CD8-positive, alpha-beta memory T cell (primary cell): ENCODE measurements around the gene POC1B. TPM values are rescaled to one million over a fixed set of nuclear protein-coding genes. Genes with fewer than 3 reads are reported as not detected.
"Not testable (repeated sequence)": the region's sequence is repeated elsewhere in the genome, so short reads cannot be mapped to it uniquely, and the experiment has no call there.

Experiments
- CTCF ChIA-PET: fragments of 350-600 bp; sonication (Branson Sonifier 250); formaldehyde crosslinking; loops from one replicate; lab custom pipeline; 2021; ENCODE audit warnings: antibody characterized with exemption; lab: Charles Lee
- POLR2A ChIA-PET: fragments of 350-600 bp; sonication (Branson Sonifier 250); formaldehyde crosslinking; loops from one replicate; lab custom pipeline; 2021; ENCODE audit warnings: antibody characterized with exemption; lab: Charles Lee
- DNase-seq, 5 donors: peaks; one replicate each; pipeline versions ENCODE4 v3.0.0 to v3.0.0-alpha.2; 2020 to 2022; ENCODE audit warnings: mixed read lengths in 1 of 5
- H3K27ac ChIP-seq: one replicate; pipeline ENCODE4 v1.7.0; 2013; ENCODE audit warnings: low read depth, mild to moderate bottlenecking, low read length, moderate library complexity
- H3K27me3 ChIP-seq: 2 replicates; pipeline ENCODE4 v1.7.0; 2013; ENCODE audit warnings: low read length, mild to moderate bottlenecking; ENCODE audit not compliant: insufficient read depth, poor library complexity, severe bottlenecking
- H3K36me3 ChIP-seq: 2 replicates; pipeline ENCODE4 v1.7.0; 2013; ENCODE audit warnings: mild to moderate bottlenecking, low read length, moderate library complexity; ENCODE audit not compliant: insufficient read depth
- H3K4me1 ChIP-seq: 2 replicates; pipeline ENCODE4 v1.7.0; 2013; ENCODE audit warnings: mild to moderate bottlenecking, low read length, moderate library complexity; ENCODE audit not compliant: insufficient read depth
- H3K4me3 ChIP-seq: 2 replicates; pipeline ENCODE4 v1.7.0; 2013; ENCODE audit warnings: mild to moderate bottlenecking, low read length
- H3K9me3 ChIP-seq: 2 replicates; pipeline ENCODE4 v1.7.0; 2013; ENCODE audit warnings: mild to moderate bottlenecking, low read length
- H3K27ac Mint-ChIP-seq, 8 donors: one replicate each; pipeline ENCODE4 v1.8.0; 2020 to 2021; ENCODE audit warnings: mixed read lengths in 8 of 8, mild to moderate bottlenecking in 6 of 8, inconsistent platforms in 3 of 8, moderate library complexity in 3 of 8
- H3K27me3 Mint-ChIP-seq, 2 donors: one replicate each; pipeline ENCODE4 v1.8.0; 2020 to 2021; ENCODE audit warnings: mixed read lengths in 2 of 2, mild to moderate bottlenecking in 1 of 2, moderate library complexity in 1 of 2
- H3K36me3 Mint-ChIP-seq, 3 donors: one replicate each; pipeline ENCODE4 v1.8.0; 2020 to 2021; ENCODE audit warnings: mixed read lengths in 3 of 3, inconsistent platforms in 1 of 3, mild to moderate bottlenecking in 1 of 3
- H3K4me1 Mint-ChIP-seq, 3 donors: one replicate each; pipeline ENCODE4 v1.8.0; 2020 to 2021; ENCODE audit warnings: mixed read lengths in 3 of 3, inconsistent platforms in 1 of 3, mild to moderate bottlenecking in 1 of 3
- H3K4me3 Mint-ChIP-seq, 7 donors: one replicate each; pipeline ENCODE4 v1.8.0; 2020 to 2021; ENCODE audit warnings: mixed read lengths in 7 of 7, mild to moderate bottlenecking in 6 of 7, moderate library complexity in 4 of 7, inconsistent platforms in 2 of 7
- H3K9me3 Mint-ChIP-seq, 5 donors: one replicate each; pipeline ENCODE4 v1.8.0; 2020 to 2022; ENCODE audit warnings: mixed read lengths in 5 of 5, mild to moderate bottlenecking in 3 of 5, moderate library complexity in 2 of 5, inconsistent platforms in 1 of 5
- polyA plus RNA-seq: library from polyadenylated mRNA; unstranded; fragments of 300-500 nt; fragmentation: Illumina TruSeq; gene quantifications from one replicate; pipeline ENCODE4 v1.2.3, GENCODE V29; 2021
- total RNA-seq, 2 experiments: library from RNA; stranded (reverse); gene quantifications; one replicate each; pipeline ENCODE4 v1.2.3, GENCODE V29; 2021

POC1B gene
- total and polyA plus RNA-seq, 3 experiments from 2014 or later, result 21.8 to 38.9 (median 22.6) TPM

GRCh38 chr12:89468648-89469326 lies 57.1 kb downstream of the POC1B start:
- Histone ChIP-seq H3K27ac (no peak overlapping the region), H3K4me3 (no peak overlapping the region), H3K4me1 (peaks cover 32% of the 10 kb centered on the region), H3K27me3 (no peaks in the 10 kb centered on the region), H3K9me3 (no peaks in the 10 kb centered on the region), H3K36me3 (no peaks in the 10 kb centered on the region)
- H3K36me3 Mint-ChIP-seq, result peaks cover 0 to 11% (median 0%) of the 10 kb centered on the region in 3 donors
- H3K4me1 Mint-ChIP-seq, result peaks cover 51 to 57% (median 56%) of the 10 kb centered on the region in 3 donors
- DNase-seq, result peak in 2 of 5 donors; percentile 22 to 45
- H3K27me3 Mint-ChIP-seq, result no peaks in the 10 kb centered on the region
- ChIA-PET CTCF (interaction anchor here (0.7 to 7.1 kb wide), 8 partner anchors 10 to 451 kb away, joined by 3 to 78 read pairs (median 4); partner anchors contain the start of genes GALNT4 and POC1B), POLR2A (interaction anchor here (1.0 to 2.1 kb wide), 2 partner anchors 56 to 59 kb away, joined by 3 to 9 read pairs; partner anchors contain the start of genes GALNT4 and POC1B)
- H3K27ac Mint-ChIP-seq, result peak overlapping the region; percentile 74 to 98 (median 90)
- peak overlapping the region; percentile 17 to 84 (median 73) for H3K4me3 Mint-ChIP-seq
- H3K9me3 Mint-ChIP-seq, result no peaks in the 10 kb centered on the region

- no peak overlapping the region for H3K4me3 ChIP-seq
- H3K27ac Mint-ChIP-seq, result peak overlapping the region in 6 of 8 donors; percentile 10 to 87 (median 42)
Measured at GRCh38 chr12:89468017-89468416, 57.8 kb downstream of the POC1B start.

GRCh38 chr12:89464974-89465592 lies 60.8 kb downstream of the POC1B start:
- DNase-seq, result no peak
- ChIA-PET POLR2A (no interaction called here), CTCF (no interaction called here)
- no peak overlapping the region for H3K27ac ChIP-seq
- no peaks in the 10 kb centered on the region for H3K27me3 Mint-ChIP-seq
- no peak overlapping the region for H3K4me3 ChIP-seq
- H3K36me3 Mint-ChIP-seq, result peaks cover 0 to 14% (median 5%) of the 10 kb centered on the region in 3 donors
- no peaks in the 10 kb centered on the region for H3K27me3 ChIP-seq
- peaks cover 44 to 56% (median 51%) of the 10 kb centered on the region in 3 donors for H3K4me1 Mint-ChIP-seq
- H3K4me3 Mint-ChIP-seq, result no peak overlapping the region
- H3K9me3 Mint-ChIP-seq, result no peaks in the 10 kb centered on the region
- peak overlapping the region in 1 of 8 donors; percentile 26 for H3K27ac Mint-ChIP-seq
- H3K4me1 ChIP-seq, result peaks cover 27% of the 10 kb centered on the region
- H3K9me3 ChIP-seq, result no peaks in the 10 kb centered on the region
- H3K36me3 ChIP-seq, result no peaks in the 10 kb centered on the region

More at GRCh38 chr12:89468017-89468416, 57.8 kb downstream of the POC1B start:
- Histone ChIP-seq H3K27ac (no peak overlapping the region), H3K4me1 (peaks cover 32% of the 10 kb centered on the region), H3K36me3 (no peaks in the 10 kb centered on the region), H3K27me3 (no peaks in the 10 kb centered on the region), H3K9me3 (no peaks in the 10 kb centered on the region)
- Mint-ChIP-seq H3K36me3 (peaks cover 0 to 13% (median 0%) of the 10 kb centered on the region in 3 donors), H3K4me1 (peaks cover 51 to 58% (median 56%) of the 10 kb centered on the region in 3 donors), H3K4me3 (peak overlapping the region; percentile 17 to 63 (median 35)), H3K9me3 (no peaks in the 10 kb centered on the region), H3K27me3 (no peaks in the 10 kb centered on the region)
- ChIA-PET CTCF (interaction anchor here (0.7 to 7.1 kb wide), 8 partner anchors 11 to 450 kb away, joined by 3 to 78 read pairs (median 4); partner anchors contain the start of genes GALNT4 and POC1B), POLR2A (interaction anchor here (1.0 to 2.1 kb wide), 2 partner anchors 57 to 60 kb away, joined by 3 to 9 read pairs; partner anchors contain the start of genes GALNT4 and POC1B)
- no peak for DNase-seq

GRCh38 chr12:89461649-89462612 lies 63.9 kb downstream of the POC1B start:
- CTCF ChIA-PET, result interaction anchor here (0.8 to 3.5 kb wide), 16 partner anchors 9 to 443 kb away, joined by 3 to 44 read pairs (median 4); partner anchors contain the start of genes DUSP6, GALNT4 and POC1B
- Histone ChIP-seq H3K9me3 (no peaks in the 10 kb centered on the region), H3K36me3 (no peaks in the 10 kb centered on the region), H3K4me1 (no peaks in the 10 kb centered on the region), H3K27ac (no peak overlapping the region), H3K27me3 (no peaks in the 10 kb centered on the region), H3K4me3 (no peak overlapping the region)
- H3K4me1 Mint-ChIP-seq, result peaks cover 23 to 35% (median 28%) of the 10 kb centered on the region in 3 donors
- peak overlapping the region in 6 of 8 donors; percentile 2 to 88 (median 72) for H3K27ac Mint-ChIP-seq
- DNase-seq, result peak in 2 of 5 donors; percentile 46 to 55
- POLR2A ChIA-PET, result no interaction called here
- peaks cover 0 to 25% (median 8%) of the 10 kb centered on the region in 3 donors for H3K36me3 Mint-ChIP-seq
- peak overlapping the region in 6 of 7 donors; percentile 14 to 71 (median 60) for H3K4me3 Mint-ChIP-seq
- H3K9me3 Mint-ChIP-seq, result no peaks in the 10 kb centered on the region
- no peaks in the 10 kb centered on the region for H3K27me3 Mint-ChIP-seq

- no peak overlapping the region for H3K27ac Mint-ChIP-seq
- H3K4me3 Mint-ChIP-seq, result no peak overlapping the region
Measured at GRCh38 chr12:89461190-89461589, 64.7 kb downstream of the POC1B start.

GRCh38 chr12:89459279-89459678 lies 66.6 kb downstream of the POC1B start:
- H3K27ac ChIP-seq, H3K27me3 ChIP-seq, H3K36me3 ChIP-seq, H3K9me3 ChIP-seq, H3K4me3 ChIP-seq, H3K4me1 ChIP-seq, H3K9me3 Mint-ChIP-seq, H3K27ac Mint-ChIP-seq, H3K27me3 Mint-ChIP-seq, H3K4me3 Mint-ChIP-seq, DNase-seq, POLR2A ChIA-PET: not testable (repeated sequence)
- H3K4me1 Mint-ChIP-seq, result peaks cover 23 to 34% (median 29%) of the 10 kb centered on the region in 3 donors
- H3K36me3 Mint-ChIP-seq, result peaks cover 0 to 30% (median 12%) of the 10 kb centered on the region in 3 donors
- CTCF ChIA-PET, result interaction anchor here (0.7 to 3.5 kb wide), 4 partner anchors 408 to 442 kb away, joined by 3 to 44 read pairs (median 4); no protein-coding TSS in a partner anchor

More at GRCh38 chr12:89461190-89461589, 64.7 kb downstream of the POC1B start:
- CTCF ChIA-PET, result interaction anchor here (1.0 to 3.5 kb wide), 9 partner anchors 10 to 442 kb away, joined by 3 to 44 read pairs (median 8); partner anchors contain the start of genes DUSP6 and GALNT4
- H3K36me3 Mint-ChIP-seq, result peaks cover 0 to 25% (median 8%) of the 10 kb centered on the region in 3 donors
- no peaks in the 10 kb centered on the region for H3K27me3 Mint-ChIP-seq
- no peaks in the 10 kb centered on the region for H3K36me3 ChIP-seq
- no peaks in the 10 kb centered on the region for H3K9me3 ChIP-seq
- POLR2A ChIA-PET, result no interaction called here
- DNase-seq, result no peak
- no peaks in the 10 kb centered on the region for H3K4me1 ChIP-seq
- H3K27ac ChIP-seq, result no peak overlapping the region
- no peak overlapping the region for H3K4me3 ChIP-seq
- H3K9me3 Mint-ChIP-seq, result no peaks in the 10 kb centered on the region
- H3K27me3 ChIP-seq, result no peaks in the 10 kb centered on the region
- H3K4me1 Mint-ChIP-seq, result peaks cover 23 to 35% (median 27%) of the 10 kb centered on the region in 3 donors

GRCh38 chr12:89456565-89456964 lies 69.3 kb downstream of the POC1B start:
- H3K4me3 ChIP-seq, result no peak overlapping the region
- no peaks in the 10 kb centered on the region for H3K9me3 Mint-ChIP-seq
- H3K27ac Mint-ChIP-seq, result peak overlapping the region in 1 of 8 donors; percentile 22
- H3K27ac ChIP-seq, result no peak overlapping the region
- peak overlapping the region in 1 of 7 donors; percentile 38 for H3K4me3 Mint-ChIP-seq
- H3K36me3 ChIP-seq, result no peaks in the 10 kb centered on the region
- H3K9me3 ChIP-seq, result no peaks in the 10 kb centered on the region
- ChIA-PET POLR2A (no interaction called here), CTCF (interaction anchor here (1.3 kb wide), 1 partner anchor 440 kb away, joined by 3 read pairs; no protein-coding TSS in a partner anchor)
- no peaks in the 10 kb centered on the region for H3K4me1 ChIP-seq
- peaks cover 25 to 33% (median 30%) of the 10 kb centered on the region in 3 donors for H3K4me1 Mint-ChIP-seq
- DNase-seq, result no peak
- H3K27me3 ChIP-seq, result no peaks in the 10 kb centered on the region
- no peaks in the 10 kb centered on the region for H3K27me3 Mint-ChIP-seq
- H3K36me3 Mint-ChIP-seq, result peaks cover 0 to 30% (median 10%) of the 10 kb centered on the region in 3 donors
